Body of pancreas (tissue), 4 donors: ENCODE measurements around the gene SIM2.

Experiments used
- POLR2A ChIP-seq, 3 donors: fragments of 450-650 bp; IDR thresholded peaks; one replicate each; pipeline ENCODE4 v1.6.1; 2016; ENCODE audit warnings: antibody characterized with exemption in 3 of 3, mild to moderate bottlenecking in 2 of 3
- TF ChIP-seq, protein P1 (sequence below), 7 experiments: fragments of 450-650 bp in 4 of 7; fragments of 200-600 bp in 3 of 7; sonication (generic) in 3 of 7; IDR thresholded peaks; one replicate each; pipeline ENCODE4 v1.5.1; 2016 to 2019; ENCODE audit warnings: antibody characterized with exemption in 7 of 7

- TF ChIP-seq, protein P1, sequence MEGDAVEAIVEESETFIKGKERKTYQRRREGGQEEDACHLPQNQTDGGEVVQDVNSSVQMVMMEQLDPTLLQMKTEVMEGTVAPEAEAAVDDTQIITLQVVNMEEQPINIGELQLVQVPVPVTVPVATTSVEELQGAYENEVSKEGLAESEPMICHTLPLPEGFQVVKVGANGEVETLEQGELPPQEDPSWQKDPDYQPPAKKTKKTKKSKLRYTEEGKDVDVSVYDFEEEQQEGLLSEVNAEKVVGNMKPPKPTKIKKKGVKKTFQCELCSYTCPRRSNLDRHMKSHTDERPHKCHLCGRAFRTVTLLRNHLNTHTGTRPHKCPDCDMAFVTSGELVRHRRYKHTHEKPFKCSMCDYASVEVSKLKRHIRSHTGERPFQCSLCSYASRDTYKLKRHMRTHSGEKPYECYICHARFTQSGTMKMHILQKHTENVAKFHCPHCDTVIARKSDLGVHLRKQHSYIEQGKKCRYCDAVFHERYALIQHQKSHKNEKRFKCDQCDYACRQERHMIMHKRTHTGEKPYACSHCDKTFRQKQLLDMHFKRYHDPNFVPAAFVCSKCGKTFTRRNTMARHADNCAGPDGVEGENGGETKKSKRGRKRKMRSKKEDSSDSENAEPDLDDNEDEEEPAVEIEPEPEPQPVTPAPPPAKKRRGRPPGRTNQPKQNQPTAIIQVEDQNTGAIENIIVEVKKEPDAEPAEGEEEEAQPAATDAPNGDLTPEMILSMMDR (IDR thresholded peaks at IDR 0.05) = no peak
- TF ChIP-seq POLR2A (IDR thresholded peaks at IDR 0.05) = no peak
These were observed 3.7 kb upstream of the SIM2 start for GRCh38 chr21:36695283-36695634.
